Natural killer cell (primary cell): Measurements from ENCODE around the gene NFAT5. TPM values are rescaled to one million over a fixed set of nuclear protein-coding genes. Genes with fewer than 3 reads are reported as not detected.
"Not testable (repeated sequence)": the region's sequence is repeated elsewhere in the genome, so short reads cannot be mapped to it uniquely, and the experiment has no call there.

Source experiments
- ATAC-seq, 3 donors: fragments of 150-1000 bp in 2 of 3; fragments of 200-7000 bp in 1 of 3; cut with Tn5 transposase; 1 replicate in 1 of 3; 2 replicates in 2 of 3; pipeline ENCODE4 v1.10.0; 2021; ENCODE audit warnings: mild to moderate bottlenecking in 2 of 3, moderate library complexity in 2 of 3
- DNase-seq, 2 donors: peaks; one replicate each; pipeline versions ENCODE4 v3.0.0 to v3.0.0-alpha.2; 2013 to 2021; ENCODE audit warnings: mixed read lengths in 1 of 2
- H3K27ac ChIP-seq: one replicate; pipeline ENCODE4 v1.5.1; 2013; ENCODE audit warnings: mild to moderate bottlenecking, low read length
- H3K27me3 ChIP-seq: one replicate; pipeline ENCODE4 v1.6.1; 2013; ENCODE audit warnings: low read length; ENCODE audit not compliant: control insufficient read depth, insufficient read depth
- H3K36me3 ChIP-seq: one replicate; pipeline ENCODE4 v1.6.1; 2013; ENCODE audit warnings: low read length; ENCODE audit not compliant: control insufficient read depth, insufficient read depth
- H3K4me1 ChIP-seq: one replicate; pipeline ENCODE4 v1.6.1; 2013; ENCODE audit warnings: low read length; ENCODE audit not compliant: control insufficient read depth, insufficient read depth
- H3K4me3 ChIP-seq: one replicate; pipeline ENCODE4 v1.5.1; 2013; ENCODE audit warnings: low read length
- H3K9me3 ChIP-seq: one replicate; pipeline ENCODE4 v1.6.1; 2013; ENCODE audit warnings: low read length; ENCODE audit not compliant: control insufficient read depth, insufficient read depth
- H3K27ac Mint-ChIP-seq, 2 donors: one replicate each; pipeline ENCODE4 v1.8.0; 2022; ENCODE audit warnings: mild to moderate bottlenecking in 2 of 2, mixed read lengths in 2 of 2, moderate library complexity in 1 of 2
- H3K27me3 Mint-ChIP-seq, 2 donors: one replicate each; pipeline ENCODE4 v1.8.0; 2022; ENCODE audit warnings: low read depth in 2 of 2, mixed read lengths in 2 of 2
- H3K36me3 Mint-ChIP-seq: one replicate; pipeline ENCODE4 v1.8.0; 2022; ENCODE audit warnings: mixed read lengths
- H3K4me1 Mint-ChIP-seq, 2 donors: one replicate each; pipeline ENCODE4 v1.8.0; 2022; ENCODE audit warnings: mixed read lengths in 2 of 2
- H3K4me3 Mint-ChIP-seq: one replicate; pipeline ENCODE4 v1.8.0; 2022; ENCODE audit warnings: mild to moderate bottlenecking, moderate library complexity, mixed read lengths
- H3K9me3 Mint-ChIP-seq, 2 donors: one replicate each; pipeline ENCODE4 v1.8.0; 2022; ENCODE audit warnings: mixed read lengths in 2 of 2
- CTCF ChIP-seq: fragments of 200-600 bp; IDR thresholded peaks from one replicate; pipeline ENCODE4 v1.8.0; 2022; ENCODE audit warnings: antibody characterized with exemption
- WGBS: methylation state at CpG from one replicate; pipeline ENCODE4 v1.1.7; 2013; ENCODE audit warnings: missing lambda C conversion rate; ENCODE audit not compliant: insufficient coverage; 5-methylcytosine and 5-hydroxymethylcytosine counted together
- intact Hi-C: fragments of 100-400 bp; cut with micrococcal nuclease; formaldehyde crosslinking; loops from one replicate; pipeline ENCODE4 v1.14.2; 2022
- total RNA-seq, 4 donors: library from RNA; stranded (reverse); fragments of 120-200 nt in 1 of 4; gene quantifications; one replicate each; pipeline versions ENCODE4 v1.2.3 to v1.2.4, GENCODE V29; 2013 to 2022

Gene NFAT5
- total RNA-seq, 3 donors from 2014 or later (not counting 1 experiment from before 2014, with no cell fraction given): 70.0 to 73.6 (median 70.6) TPM

GRCh38 chr16:69621225-69621624, 55.5 kb downstream of the NFAT5 start:
- H3K9me3 Mint-ChIP-seq: no peaks in the 10 kb centered on the region
- no peak for TF ChIP-seq CTCF
- Histone ChIP-seq H3K4me3 (no peak overlapping the region), H3K27ac (no peak overlapping the region), H3K36me3 (no peaks in the 10 kb centered on the region), H3K4me1 (no peaks in the 10 kb centered on the region), H3K27me3 (no peaks in the 10 kb centered on the region), H3K9me3 (no peaks in the 10 kb centered on the region)
- H3K36me3 Mint-ChIP-seq: no peaks in the 10 kb centered on the region
- no peak overlapping the region for H3K27ac Mint-ChIP-seq
- intact Hi-C loops: no loop called here
- ATAC-seq: no peak
- DNase-seq: no peak
- no CpG with 5 or more reads among the region's 1 CpG for WGBS
- H3K4me3 Mint-ChIP-seq: no peak overlapping the region
- H3K27me3 Mint-ChIP-seq: no peaks in the 10 kb centered on the region
- peaks cover 23 to 25% of the 10 kb centered on the region in 2 donors for H3K4me1 Mint-ChIP-seq

- WGBS: 100% methylated on average over 1 of the region's 2 CpGs
- H3K36me3 ChIP-seq: peaks cover 6% of the 10 kb centered on the region
- H3K36me3 Mint-ChIP-seq: no peaks in the 10 kb centered on the region
- peak overlapping the region in 1 of 2 donors; percentile 41 for H3K27ac Mint-ChIP-seq
- H3K4me1 ChIP-seq: no peaks in the 10 kb centered on the region
- H3K4me3 Mint-ChIP-seq: no peak overlapping the region
- no peak overlapping the region for H3K4me3 ChIP-seq
- no peaks in the 10 kb centered on the region for H3K9me3 ChIP-seq
- intact Hi-C loops: no loop called here
- H3K27me3 Mint-ChIP-seq: no peaks in the 10 kb centered on the region
- H3K27ac ChIP-seq: no peak overlapping the region
- ATAC-seq (no peak), DNase-seq (no peak)
- no peaks in the 10 kb centered on the region for H3K27me3 ChIP-seq
- TF ChIP-seq CTCF: no peak
- H3K9me3 Mint-ChIP-seq: no peaks in the 10 kb centered on the region
- peaks cover 8 to 9% of the 10 kb centered on the region in 2 donors for H3K4me1 Mint-ChIP-seq
These were observed 60.5 kb downstream of the NFAT5 start for GRCh38 chr16:69626256-69626655.

- Mint-ChIP-seq H3K4me1 (peaks cover 5 to 7% of the 10 kb centered on the region in 2 donors), H3K27ac (no peak overlapping the region), H3K4me3 (no peak overlapping the region), H3K27me3 (no peaks in the 10 kb centered on the region), H3K36me3 (peaks cover 16% of the 10 kb centered on the region), H3K9me3 (peaks cover 0 to 7% of the 10 kb centered on the region in 2 donors)
- Histone ChIP-seq H3K36me3 (peaks cover 11% of the 10 kb centered on the region), H3K4me1 (no peaks in the 10 kb centered on the region), H3K27me3 (no peaks in the 10 kb centered on the region), H3K27ac (no peak overlapping the region), H3K4me3 (no peak overlapping the region), H3K9me3 (peaks cover 8% of the 10 kb centered on the region)
- no peak for DNase-seq
- no peak for ATAC-seq
- TF ChIP-seq CTCF: no peak
- intact Hi-C loops: no loop called here
These were observed 67.1 kb downstream of the NFAT5 start for GRCh38 chr16:69632828-69633227.

- H3K4me1 Mint-ChIP-seq: peaks cover 5 to 7% of the 10 kb centered on the region in 2 donors
- no peak for ATAC-seq
- intact Hi-C loops: no loop called here
- peak overlapping the region; percentile 1 to 47 for H3K27ac Mint-ChIP-seq
- no peak overlapping the region for H3K4me3 ChIP-seq
- H3K27me3 ChIP-seq: no peaks in the 10 kb centered on the region
- peaks cover 8% of the 10 kb centered on the region for H3K9me3 ChIP-seq
- H3K4me1 ChIP-seq: no peaks in the 10 kb centered on the region
- H3K36me3 ChIP-seq: peaks cover 11% of the 10 kb centered on the region
- DNase-seq: no peak
- H3K9me3 Mint-ChIP-seq: peaks cover 0 to 7% of the 10 kb centered on the region in 2 donors
- no peaks in the 10 kb centered on the region for H3K27me3 Mint-ChIP-seq
- peaks cover 17% of the 10 kb centered on the region for H3K36me3 Mint-ChIP-seq
- no peak overlapping the region for H3K4me3 Mint-ChIP-seq
- no peak for TF ChIP-seq CTCF
- no peak overlapping the region for H3K27ac ChIP-seq
These were observed 67.6 kb downstream of the NFAT5 start for GRCh38 chr16:69633375-69633774.

- H3K27ac ChIP-seq, ATAC-seq, H3K27ac Mint-ChIP-seq, DNase-seq, H3K27me3 ChIP-seq, H3K27me3 Mint-ChIP-seq, H3K4me1 Mint-ChIP-seq, intact Hi-C loops, H3K9me3 Mint-ChIP-seq, H3K4me1 ChIP-seq, H3K4me3 Mint-ChIP-seq, H3K4me3 ChIP-seq, H3K9me3 ChIP-seq, H3K36me3 ChIP-seq: not testable (repeated sequence)
- 98% methylated on average over 3 of the region's 3 CpGs for WGBS
- peaks cover 17% of the 10 kb centered on the region for H3K36me3 Mint-ChIP-seq
These were observed 70.9 kb downstream of the NFAT5 start for GRCh38 chr16:69636563-69637146.
